GM18520 (cell line): Measurements from ENCODE around the gene AGPAT2.

ENCODE experiments used
- ATAC-seq: cut with Tn5 transposase; IDR thresholded peaks from one replicate; pipeline ENCODE4 v1.9.1; 2021; ENCODE audit not compliant: unreplicated experiment

The AGPAT2 gene

DNA sequence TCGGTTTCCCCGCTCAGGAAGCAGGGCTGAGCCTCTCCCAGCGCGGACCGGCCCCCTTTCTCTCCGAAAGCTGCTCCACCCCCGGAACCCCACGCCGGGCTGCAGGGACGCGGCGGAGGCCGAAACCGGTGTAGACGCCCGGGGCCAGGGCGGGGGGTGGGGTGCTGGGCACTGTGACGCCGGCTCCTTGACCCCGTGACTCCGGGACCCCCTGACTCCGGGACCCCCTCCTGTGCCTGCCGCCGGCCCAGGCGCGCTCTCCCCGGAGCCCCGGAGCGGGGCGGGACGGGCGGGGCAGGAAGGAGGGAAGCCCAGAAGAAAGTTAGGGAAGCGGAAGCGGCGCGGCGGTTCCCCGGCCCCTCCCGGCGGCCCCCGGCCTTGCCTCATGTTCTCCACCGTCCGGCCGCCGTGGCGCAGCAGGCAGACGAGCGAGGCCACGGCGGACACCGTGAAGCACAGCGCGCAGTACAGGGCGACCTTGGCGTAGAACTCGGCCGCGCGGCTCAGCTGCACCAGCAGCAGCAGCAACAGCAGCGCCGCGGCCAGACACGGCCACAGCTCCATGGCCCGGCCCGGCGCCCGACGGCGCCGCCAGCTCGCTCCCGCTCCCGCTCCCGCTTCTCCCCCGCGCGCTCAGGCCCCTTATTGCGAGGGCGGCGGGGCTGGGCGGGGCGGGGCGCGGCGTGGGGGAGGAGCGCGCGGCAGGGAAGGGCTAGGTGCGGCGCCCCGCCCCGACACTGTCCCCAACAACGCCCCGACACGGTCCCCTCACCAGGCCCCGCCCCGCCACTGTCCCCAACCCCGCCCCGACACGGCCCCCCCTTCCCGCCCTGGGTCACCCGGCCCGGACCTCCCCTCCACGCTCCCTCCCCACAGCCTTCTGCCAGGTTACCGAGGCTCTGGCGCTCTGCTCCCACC lies at the start of gene AGPAT2:
TSS of gene AGPAT2 (minus strand) at position 664 of the 918 bp plus-strand sequence. CDS start at position 564, 100 bp downstream.
- no peak for ATAC-seq

- no peak for ATAC-seq
These were observed 48.7 kb upstream of the AGPAT2 start for GRCh38 chr9:136735812-136736480.

GRCh38 chr9:136734837-136735496 lies 47.7 kb upstream of the AGPAT2 start:
- ATAC-seq: no peak

DNA sequence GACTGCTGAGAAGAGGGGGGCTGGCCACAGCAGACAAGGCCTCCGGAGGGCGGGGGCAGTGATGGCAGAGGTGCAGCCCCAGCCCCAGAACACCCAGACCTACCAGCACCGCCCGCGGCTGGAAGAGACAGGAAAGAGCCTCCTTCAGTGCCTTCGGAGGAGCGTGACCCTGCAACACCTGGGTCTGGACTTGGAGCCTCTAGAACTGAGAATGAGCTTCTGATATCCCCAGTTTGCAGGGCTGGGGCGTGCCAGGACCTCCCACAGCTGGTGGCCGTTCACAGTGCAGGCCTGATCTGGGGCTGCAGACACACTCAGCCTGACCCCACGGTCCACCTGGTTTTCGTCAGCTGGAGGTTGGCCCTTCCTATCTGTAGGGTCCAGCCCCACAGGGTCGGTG lies 46.4 kb upstream of the AGPAT2 start:
- ATAC-seq: no peak

GRCh38 chr9:136732444-136733178 lies 45.4 kb upstream of the AGPAT2 start:
- ATAC-seq: no peak

DNA sequence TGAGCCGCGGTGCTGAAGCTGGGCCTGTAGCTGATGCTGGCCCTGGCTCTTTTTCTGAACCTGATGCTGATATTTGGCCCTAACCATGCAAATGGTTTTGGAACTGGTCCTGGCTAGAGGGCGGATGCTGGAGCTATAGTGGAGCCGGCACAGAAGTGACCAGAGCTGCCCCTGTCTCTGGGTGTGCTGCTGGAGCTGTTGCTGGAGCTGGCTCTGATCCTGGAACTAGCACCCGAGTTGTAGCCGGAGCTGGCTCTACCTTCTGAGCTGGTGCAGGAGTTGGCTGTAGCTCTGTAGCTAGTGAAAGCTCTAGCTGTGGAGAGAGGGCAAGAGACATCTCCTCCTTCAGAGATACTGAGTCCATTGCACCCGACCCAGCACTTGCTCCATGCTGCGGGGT lies 42.7 kb upstream of the AGPAT2 start:
- ATAC-seq: no peak

GRCh38 chr9:136729144-136729543 lies 41.9 kb upstream of the AGPAT2 start:
- no peak for ATAC-seq

GRCh38 chr9:136728548-136729123 lies 41.4 kb upstream of the AGPAT2 start:
- peak; percentile 5 for ATAC-seq

GRCh38 chr9:136728080-136728547 lies 40.9 kb upstream of the AGPAT2 start:
- peak; percentile 67 for ATAC-seq

- no peak for ATAC-seq
These were observed 39.5 kb upstream of the AGPAT2 start for GRCh38 chr9:136726631-136727191.

- ATAC-seq: no peak
These were observed 38.9 kb upstream of the AGPAT2 start for GRCh38 chr9:136726118-136726517.

- no peak for ATAC-seq
These were observed 38.4 kb upstream of the AGPAT2 start for GRCh38 chr9:136725612-136726011.

DNA sequence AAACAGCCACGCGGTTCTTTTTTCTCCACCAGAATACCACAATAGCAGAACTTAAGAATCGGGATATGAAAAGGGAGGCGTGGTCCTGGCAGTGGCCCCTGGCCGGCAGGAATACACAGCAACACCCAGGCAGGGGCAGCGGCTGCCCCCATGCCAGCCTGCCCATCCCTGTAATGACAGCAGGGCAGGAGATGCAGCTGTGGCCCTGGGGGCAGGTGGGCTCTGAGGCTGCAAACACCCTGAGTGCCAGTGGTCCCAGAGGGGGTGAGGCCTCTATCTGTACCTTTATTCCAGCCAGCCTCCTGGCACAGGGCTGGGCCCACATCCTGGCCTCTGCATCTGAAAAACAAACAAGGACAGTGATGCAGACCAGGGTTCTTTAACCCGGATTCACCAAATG lies 37.5 kb upstream of the AGPAT2 start:
- no peak for ATAC-seq

DNA sequence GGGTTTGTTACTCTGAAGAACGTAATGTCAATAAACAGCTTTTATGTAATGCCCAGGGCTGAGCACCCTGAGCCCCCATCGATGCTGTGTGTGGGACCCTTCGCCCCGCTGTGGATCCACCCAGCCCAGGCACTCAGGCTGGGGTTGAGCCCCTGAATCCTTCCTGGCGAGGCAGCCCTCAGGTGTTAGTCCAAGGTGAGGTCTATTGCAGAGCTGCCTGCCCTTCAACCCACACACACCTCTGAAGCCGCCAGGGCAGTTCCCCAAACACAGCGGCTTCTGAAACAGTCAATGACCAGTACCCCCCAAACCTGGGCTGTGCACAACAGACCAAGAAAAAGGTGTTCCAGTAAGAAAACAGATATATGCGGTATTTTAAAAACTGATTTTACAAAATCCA lies 36.7 kb upstream of the AGPAT2 start:
- ATAC-seq: no peak

GRCh38 chr9:136723362-136723976 lies 36.2 kb upstream of the AGPAT2 start:
- ATAC-seq: no peak

- ATAC-seq: no peak
These were observed 35.7 kb upstream of the AGPAT2 start for GRCh38 chr9:136722969-136723356.

DNA sequence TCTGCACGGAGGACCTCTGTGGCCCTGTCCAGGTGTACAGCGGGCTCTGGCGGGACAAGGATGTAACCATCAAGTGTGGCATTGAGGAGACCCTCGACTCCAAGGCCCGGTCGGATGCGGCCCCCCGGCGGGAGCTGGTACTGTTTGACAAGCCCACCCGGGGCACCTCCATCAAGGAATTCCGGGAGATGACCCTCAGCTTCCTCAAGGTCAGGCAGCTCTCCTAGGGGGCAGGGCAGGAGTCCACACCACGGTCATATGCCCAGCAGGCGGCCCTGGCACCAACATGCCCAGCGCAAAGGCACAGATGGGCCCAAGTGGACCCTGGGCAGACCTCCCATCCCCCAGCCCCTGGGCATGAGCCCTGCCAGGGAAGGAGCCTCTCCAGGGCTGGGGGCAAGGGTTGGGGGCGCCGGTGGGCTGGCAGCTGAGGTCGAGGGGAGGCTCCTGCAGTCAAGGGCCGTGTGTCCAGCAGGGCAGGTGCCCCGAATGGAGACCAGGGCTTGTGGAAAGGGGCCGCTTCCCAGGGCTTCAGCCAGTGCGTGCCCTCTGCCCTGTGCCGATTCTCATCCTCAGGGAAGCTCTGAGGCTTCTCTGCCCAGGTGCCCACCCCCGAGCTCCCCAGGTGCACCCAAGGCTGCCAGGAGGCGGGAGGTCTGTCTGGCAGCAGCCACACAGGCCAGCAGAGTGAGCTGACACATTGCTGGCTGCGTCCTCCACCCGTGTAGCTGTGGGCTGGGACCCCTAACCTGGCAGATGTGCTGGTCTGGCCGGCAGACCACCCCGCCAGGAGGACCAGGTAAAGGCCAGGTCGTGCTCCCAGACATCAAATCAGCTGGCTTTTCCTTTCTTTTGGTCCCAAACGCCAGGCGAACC lies 35.1 kb upstream of the AGPAT2 start:
- no peak for ATAC-seq

DNA sequence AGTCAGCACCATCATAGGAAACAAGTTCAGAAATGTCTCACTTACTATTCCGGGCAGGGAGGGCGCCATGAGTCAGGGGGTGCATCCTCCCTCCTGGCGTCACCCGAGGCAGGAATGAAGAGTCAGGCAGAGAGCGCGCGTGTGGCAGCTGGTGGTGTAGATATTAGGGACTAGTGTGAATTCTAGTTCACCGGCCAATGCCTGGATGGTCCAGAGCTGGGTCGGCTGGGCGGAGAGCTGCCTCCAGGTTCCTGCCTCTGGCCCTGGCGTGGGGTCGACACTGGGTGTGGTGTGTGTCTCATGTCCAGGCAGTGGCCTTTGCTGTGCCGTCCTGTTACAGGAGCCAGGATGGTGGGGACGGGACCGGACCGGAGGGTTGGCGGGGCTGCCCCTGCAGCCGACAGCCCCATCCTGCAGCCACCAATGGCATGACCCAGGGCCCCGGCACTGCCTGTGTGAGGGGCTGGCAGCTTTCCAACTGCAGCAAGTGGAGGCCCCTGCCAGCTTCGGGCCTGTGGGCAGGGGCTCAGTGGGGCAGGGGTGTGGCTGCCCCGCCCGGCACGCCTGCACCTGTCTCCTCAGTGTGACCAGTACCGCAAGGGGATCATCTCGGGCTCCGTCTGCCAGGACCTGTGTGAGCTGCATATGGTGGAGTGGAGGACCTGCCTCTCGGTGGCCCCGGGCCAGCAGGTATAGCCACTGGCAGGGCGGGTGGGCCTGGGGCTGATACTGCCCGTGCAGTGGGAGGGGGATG lies 34.3 kb upstream of the AGPAT2 start:
- ATAC-seq: no peak
